GM18517 (cell line): Measurements from ENCODE around the gene OSBPL8.
A peak's percentile ranks its signal among the peaks of the same experiment; 100 is the strongest.
"Not testable (repeated sequence)": the region's sequence is repeated elsewhere in the genome, so short reads cannot be mapped to it uniquely, and the experiment has no call there.

Experiments
- ATAC-seq: cut with Tn5 transposase; IDR thresholded peaks from one replicate; pipeline ENCODE4 v1.9.1; 2021; ENCODE audit warnings: mild to moderate bottlenecking, moderate library complexity; ENCODE audit not compliant: unreplicated experiment

OSBPL8 gene

DNA sequence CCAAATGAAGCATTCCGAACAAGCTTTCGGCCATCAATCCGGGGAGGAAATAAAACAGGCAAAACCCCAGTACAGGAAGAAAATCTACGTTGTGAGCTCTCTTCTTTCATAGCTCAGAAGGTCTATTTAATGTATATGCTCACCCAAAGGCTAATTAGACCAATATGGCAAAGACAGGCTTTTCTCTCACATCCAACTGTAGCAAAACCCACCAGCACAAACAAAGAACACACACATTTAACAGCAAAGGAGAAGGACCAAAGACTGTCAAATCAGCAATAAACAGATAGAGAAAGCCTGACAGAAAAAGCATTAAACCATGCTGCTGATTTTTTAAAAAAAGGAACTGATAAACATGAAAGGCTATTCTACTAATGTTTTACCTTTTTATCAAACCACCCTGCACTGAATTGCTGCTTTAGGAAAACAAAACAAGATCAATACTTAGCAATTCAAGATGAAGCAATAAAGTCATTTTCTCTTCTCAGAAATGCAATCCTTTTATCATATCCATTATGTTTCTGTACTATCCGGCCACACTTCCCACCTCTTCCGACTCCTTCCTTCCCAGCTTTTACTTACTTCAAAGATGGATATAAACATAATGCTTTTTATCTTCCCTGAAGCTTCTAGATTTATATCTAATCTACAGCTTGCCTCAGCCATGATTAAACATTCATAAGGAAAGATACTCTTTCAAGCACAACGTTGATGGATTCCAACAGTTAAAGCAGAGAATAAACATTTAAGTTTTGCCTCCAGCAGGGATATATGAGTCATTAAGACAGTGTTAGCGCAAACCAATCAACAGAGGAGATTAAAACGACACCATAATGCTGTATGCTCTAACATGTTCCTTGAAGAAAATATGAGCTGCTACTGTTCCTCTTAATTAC, 136.8 kb downstream of the OSBPL8 start:
- ATAC-seq, result no peak

DNA sequence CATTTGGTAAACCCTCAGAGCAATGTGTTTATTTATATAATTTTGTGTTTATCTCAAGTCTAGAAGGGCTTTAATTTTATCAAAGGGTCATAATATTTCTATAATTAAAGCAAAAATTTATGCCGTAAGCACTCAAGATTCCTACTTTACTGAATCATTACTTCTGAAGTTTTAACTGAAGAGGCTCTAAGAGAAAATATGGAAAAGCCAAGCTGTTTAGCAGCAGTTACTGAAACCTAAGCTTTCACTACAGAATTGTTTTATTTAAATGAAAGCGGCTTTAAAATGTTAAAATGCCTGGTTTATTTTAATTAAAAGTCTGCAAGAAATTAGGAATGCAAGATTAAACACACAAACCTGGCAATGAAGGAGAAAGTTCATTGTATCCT, 137.4 kb downstream of the OSBPL8 start:
- ATAC-seq, result no peak

GRCh38 chr12:76421046-76421445, 138.5 kb downstream of the OSBPL8 start:
- ATAC-seq, result no peak

- ATAC-seq, result no peak
Observed at GRCh38 chr12:76420222-76420621, 139.3 kb downstream of the OSBPL8 start.

DNA sequence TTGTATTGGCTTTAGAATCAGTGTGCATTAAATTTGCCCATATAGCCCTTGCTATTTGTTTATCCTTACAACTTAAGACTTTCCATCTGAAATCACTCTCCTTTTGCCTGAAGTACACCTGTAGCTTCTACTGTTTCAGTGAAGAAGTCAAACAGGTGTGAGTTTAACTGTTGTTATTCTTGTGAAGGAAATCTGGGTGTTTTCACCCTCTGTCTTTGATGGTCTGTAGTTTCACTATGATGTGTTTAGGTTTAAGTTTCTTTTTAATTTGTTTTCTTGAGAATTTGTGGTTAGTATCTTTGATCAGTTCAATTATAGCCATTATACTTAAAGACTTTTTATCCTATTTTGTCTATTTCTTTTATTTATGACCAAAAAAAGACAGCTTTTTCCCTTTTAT, 142.5 kb downstream of the OSBPL8 start:
- ATAC-seq, result peak; percentile 82

GRCh38 chr12:76413121-76413520, 146.4 kb downstream of the OSBPL8 start:
- no peak for ATAC-seq

DNA sequence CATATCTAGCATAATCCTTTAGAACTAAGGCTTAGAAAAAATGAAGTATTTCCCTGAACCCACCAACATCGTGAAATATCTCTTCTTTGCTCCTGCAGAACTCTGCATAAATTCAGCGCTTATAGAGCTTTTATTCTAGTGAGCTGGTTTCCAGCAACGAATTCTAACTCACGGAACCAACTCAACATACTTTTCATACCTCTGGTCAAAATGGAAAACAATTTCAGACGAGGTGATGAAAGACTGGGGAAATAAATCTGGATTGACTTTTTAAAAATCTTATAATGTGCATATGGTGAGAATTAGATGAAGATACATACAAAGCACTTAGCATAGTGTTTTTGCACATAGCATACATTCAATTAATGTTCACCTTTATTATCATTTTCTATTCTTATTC, 148.8 kb downstream of the OSBPL8 start:
- ATAC-seq, result no peak

DNA sequence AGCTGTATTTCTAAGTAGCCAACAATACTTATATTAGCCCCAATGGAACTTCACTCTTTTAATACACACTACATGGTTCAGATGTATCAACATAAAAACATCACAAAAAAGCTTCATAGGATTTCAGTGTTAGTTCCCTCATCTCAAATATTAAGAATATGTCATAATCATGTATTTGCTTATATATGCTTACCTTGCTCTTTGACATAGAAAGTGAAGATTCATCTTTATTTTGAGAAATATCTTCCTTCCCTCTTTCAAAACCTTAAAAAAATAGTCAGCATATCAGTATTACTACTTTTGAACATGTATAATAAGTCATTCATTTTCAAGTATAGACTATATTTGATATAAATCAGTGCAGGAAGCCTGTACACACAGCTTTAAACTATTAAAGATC, 149.2 kb downstream of the OSBPL8 start:
- ATAC-seq, result no peak

DNA sequence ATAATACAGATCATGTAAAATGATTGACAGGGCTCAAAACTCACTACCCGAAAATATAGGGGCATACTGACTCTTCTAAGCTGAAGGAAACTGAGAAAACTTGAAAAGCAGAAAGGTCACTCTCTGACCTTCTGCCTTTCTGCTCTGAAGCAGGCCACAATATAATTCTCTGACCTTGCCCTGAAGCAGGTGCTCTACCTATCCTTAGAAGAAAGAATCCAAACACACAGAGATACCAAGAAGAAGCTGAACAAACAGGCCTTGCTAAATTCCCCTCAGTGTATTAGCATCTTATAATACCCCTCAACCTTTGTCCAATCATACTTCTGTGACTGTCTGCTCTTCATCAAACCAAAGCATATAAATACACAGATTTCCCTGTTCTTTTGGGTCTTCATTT, 150.5 kb downstream of the OSBPL8 start:
- no peak for ATAC-seq

DNA sequence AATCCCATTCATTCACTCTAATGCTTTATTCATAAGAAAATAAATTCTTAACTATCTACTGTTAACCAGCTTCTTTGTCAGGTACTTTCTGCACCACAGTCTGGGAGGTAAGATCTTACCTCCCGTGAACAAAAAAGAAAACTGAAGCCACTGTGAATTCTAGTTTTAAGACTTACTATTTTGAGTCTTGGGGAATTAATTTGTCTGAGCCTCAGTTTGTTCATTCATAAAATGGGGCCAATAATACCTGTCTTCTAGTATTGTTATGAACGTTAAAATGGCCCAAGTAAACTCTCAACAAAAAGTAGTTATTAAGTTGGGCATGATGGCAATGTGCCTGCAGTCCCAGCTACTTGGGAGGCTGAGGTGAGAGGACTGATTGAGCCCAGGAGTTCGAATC, 151.9 kb downstream of the OSBPL8 start:
- no peak for ATAC-seq

GRCh38 chr12:76402259-76402658, 157.3 kb downstream of the OSBPL8 start:
- no peak for ATAC-seq

GRCh38 chr12:76400136-76400535, 159.4 kb downstream of the OSBPL8 start:
- ATAC-seq, result no peak

- no peak for ATAC-seq
Observed at GRCh38 chr12:76399040-76399439, 160.5 kb downstream of the OSBPL8 start.

GRCh38 chr12:76398106-76398505, 161.5 kb downstream of the OSBPL8 start:
- ATAC-seq, result no peak

- no peak for ATAC-seq
Observed at GRCh38 chr12:76391461-76391860, 168.1 kb downstream of the OSBPL8 start.

- ATAC-seq, result no peak
Observed at GRCh38 chr12:76387614-76388013, 172.0 kb downstream of the OSBPL8 start.

- no peak for ATAC-seq
Observed at GRCh38 chr12:76384560-76384959, 175.0 kb downstream of the OSBPL8 start.

DNA sequence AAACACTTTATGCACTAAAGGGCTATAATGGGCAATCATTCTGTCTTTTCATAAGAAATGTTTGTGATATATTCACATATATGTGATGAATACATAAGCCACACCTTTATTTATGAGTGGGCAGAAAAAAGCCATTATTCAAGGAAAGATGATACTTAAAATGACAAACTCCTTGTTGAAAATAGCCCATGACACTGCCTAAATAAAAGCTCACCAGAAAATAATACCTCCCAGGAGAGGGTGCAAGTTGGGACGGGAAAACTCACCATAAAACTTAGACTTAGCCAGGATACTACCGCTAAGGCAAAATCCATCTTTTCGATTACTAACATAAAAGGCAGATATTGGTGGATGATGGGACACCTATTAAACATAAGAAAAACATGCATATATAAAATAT, 175.6 kb downstream of the OSBPL8 start:
- ATAC-seq, result no peak

GRCh38 chr12:76379261-76379660, 180.3 kb downstream of the OSBPL8 start:
- no peak for ATAC-seq

GRCh38 chr12:76376876-76377275, 182.7 kb downstream of the OSBPL8 start:
- ATAC-seq, result not testable (repeated sequence)

GRCh38 chr12:76375939-76376338, 183.6 kb downstream of the OSBPL8 start:
- ATAC-seq, result no peak

GRCh38 chr12:76375470-76375869, 184.1 kb downstream of the OSBPL8 start:
- no peak for ATAC-seq
